Measurements from ENCODE around the gene PRKAG2. TPM values are rescaled to one million over a fixed set of nuclear protein-coding genes. Genes with fewer than 3 reads are reported as not detected.
A peak's percentile ranks its signal among the peaks of the same experiment; 100 is the strongest.

PRKAG2 gene
- total RNA-seq, 2 experiments from 2014 or later = 18.4 to 29.9 TPM

- Mint-ChIP-seq H3K9me3 (ENCODE audit: low read depth) (no peaks in the 10 kb centered on the region), H3K27ac (no peak overlapping the region), H3K36me3 (no peaks in the 10 kb centered on the region), H3K27me3 (no peaks in the 10 kb centered on the region), H3K4me1 (peaks cover 26% of the 10 kb centered on the region), H3K4me3 (no peak overlapping the region)
- ATAC-seq (no peak), DNase-seq (no peak)
- CTCF ChIA-PET = no interaction called here
Measured at GRCh38 chr7:151729521-151729921, 147.4 kb downstream of the PRKAG2 start.

GRCh38 chr7:151728746-151729145 lies 148.2 kb downstream of the PRKAG2 start:
- CTCF ChIA-PET = no interaction called here
- Mint-ChIP-seq H3K4me3 (no peak overlapping the region), H3K4me1 (peaks cover 26% of the 10 kb centered on the region), H3K36me3 (no peaks in the 10 kb centered on the region), H3K9me3 (ENCODE audit: low read depth) (no peaks in the 10 kb centered on the region), H3K27ac (no peak overlapping the region), H3K27me3 (no peaks in the 10 kb centered on the region)
- ATAC-seq (no peak), DNase-seq (no peak)

- no peaks in the 10 kb centered on the region for H3K9me3 Mint-ChIP-seq (ENCODE audit: low read depth)
- H3K4me3 Mint-ChIP-seq = no peak overlapping the region
- peaks cover 26% of the 10 kb centered on the region for H3K4me1 Mint-ChIP-seq
- H3K36me3 Mint-ChIP-seq = no peaks in the 10 kb centered on the region
- no peak overlapping the region for H3K27ac Mint-ChIP-seq
- CTCF ChIA-PET = interaction anchor here (1.2 to 1.4 kb wide), 3 partner anchors 22 to 31 kb away, joined by 3 to 6 read pairs (median 4); no protein-coding TSS in a partner anchor
- no peak for ATAC-seq
- no peaks in the 10 kb centered on the region for H3K27me3 Mint-ChIP-seq
- DNase-seq = no peak
Measured at GRCh38 chr7:151728286-151728660, 148.6 kb downstream of the PRKAG2 start.

GRCh38 chr7:151727579-151728285 lies 149.2 kb downstream of the PRKAG2 start:
- peak overlapping the region; percentile 78 for H3K27ac Mint-ChIP-seq
- no peaks in the 10 kb centered on the region for H3K9me3 Mint-ChIP-seq (ENCODE audit: low read depth)
- no peak overlapping the region for H3K4me3 Mint-ChIP-seq
- peaks cover 26% of the 10 kb centered on the region for H3K4me1 Mint-ChIP-seq
- ATAC-seq (peak; percentile 96), DNase-seq (peak; percentile 89)
- CTCF ChIA-PET = interaction anchor here (0.7 to 1.9 kb wide), 5 partner anchors 21 to 55 kb away, joined by 3 to 6 read pairs (median 4); no protein-coding TSS in a partner anchor
- H3K27me3 Mint-ChIP-seq = no peaks in the 10 kb centered on the region
- H3K36me3 Mint-ChIP-seq = no peaks in the 10 kb centered on the region

GRCh38 chr7:151726652-151727578 lies 150.0 kb downstream of the PRKAG2 start:
- peaks cover 26% of the 10 kb centered on the region for H3K4me1 Mint-ChIP-seq
- H3K27ac Mint-ChIP-seq = peak overlapping the region; percentile 78
- CTCF ChIA-PET = interaction anchor here (0.7 to 1.9 kb wide), 5 partner anchors 20 to 56 kb away, joined by 3 to 6 read pairs (median 4); no protein-coding TSS in a partner anchor
- H3K9me3 Mint-ChIP-seq (ENCODE audit: low read depth) = no peaks in the 10 kb centered on the region
- no peak overlapping the region for H3K4me3 Mint-ChIP-seq
- no peaks in the 10 kb centered on the region for H3K27me3 Mint-ChIP-seq
- H3K36me3 Mint-ChIP-seq = no peaks in the 10 kb centered on the region
- no peak for DNase-seq
- ATAC-seq = peak; percentile 2

GRCh38 chr7:151725844-151726651 lies 150.9 kb downstream of the PRKAG2 start:
- no peak for DNase-seq
- Mint-ChIP-seq H3K4me1 (peaks cover 26% of the 10 kb centered on the region), H3K9me3 (ENCODE audit: low read depth) (no peaks in the 10 kb centered on the region), H3K4me3 (no peak overlapping the region), H3K27me3 (no peaks in the 10 kb centered on the region), H3K36me3 (no peaks in the 10 kb centered on the region), H3K27ac (peak overlapping the region; percentile 10)
- CTCF ChIA-PET = interaction anchor here (1.4 to 1.9 kb wide), 2 partner anchors 34 to 56 kb away, joined by 4 read pairs; no protein-coding TSS in a partner anchor
- no peak for ATAC-seq

- H3K9me3 Mint-ChIP-seq (ENCODE audit: low read depth) = no peaks in the 10 kb centered on the region
- H3K4me1 Mint-ChIP-seq = peaks cover 26% of the 10 kb centered on the region
- H3K4me3 Mint-ChIP-seq = no peak overlapping the region
- ATAC-seq (no peak), DNase-seq (no peak)
- no peaks in the 10 kb centered on the region for H3K36me3 Mint-ChIP-seq
- H3K27me3 Mint-ChIP-seq = no peaks in the 10 kb centered on the region
- CTCF ChIA-PET = interaction anchor here (1.4 kb wide), 1 partner anchor 57 kb away, joined by 4 read pairs; no protein-coding TSS in a partner anchor
- H3K27ac Mint-ChIP-seq = no peak overlapping the region
Measured at GRCh38 chr7:151724920-151725584, 151.9 kb downstream of the PRKAG2 start.

GRCh38 chr7:151724250-151724915 lies 152.5 kb downstream of the PRKAG2 start:
- CTCF ChIA-PET = no interaction called here
- Mint-ChIP-seq H3K4me3 (no peak overlapping the region), H3K9me3 (ENCODE audit: low read depth) (no peaks in the 10 kb centered on the region)

GRCh38 chr7:151723321-151723720 lies 153.6 kb downstream of the PRKAG2 start:
- Mint-ChIP-seq H3K36me3 (no peaks in the 10 kb centered on the region), H3K27ac (no peak overlapping the region), H3K9me3 (ENCODE audit: low read depth) (no peaks in the 10 kb centered on the region), H3K27me3 (no peaks in the 10 kb centered on the region), H3K4me1 (peaks cover 22% of the 10 kb centered on the region), H3K4me3 (no peak overlapping the region)
- DNase-seq (no peak), ATAC-seq (no peak)
- CTCF ChIA-PET = no interaction called here

More at GRCh38 chr7:151724250-151724915, 152.5 kb downstream of the PRKAG2 start:
- Mint-ChIP-seq H3K27me3 (no peaks in the 10 kb centered on the region), H3K4me1 (peaks cover 26% of the 10 kb centered on the region), H3K27ac (no peak overlapping the region), H3K36me3 (no peaks in the 10 kb centered on the region)
- DNase-seq (no peak), ATAC-seq (no peak)

GRCh38 chr7:151722533-151722932 lies 154.4 kb downstream of the PRKAG2 start:
- Mint-ChIP-seq H3K9me3 (ENCODE audit: low read depth) (no peaks in the 10 kb centered on the region), H3K27me3 (no peaks in the 10 kb centered on the region), H3K27ac (no peak overlapping the region), H3K4me1 (peaks cover 14% of the 10 kb centered on the region), H3K36me3 (no peaks in the 10 kb centered on the region), H3K4me3 (no peak overlapping the region)
- DNase-seq = no peak
- ATAC-seq = no peak
- CTCF ChIA-PET = no interaction called here

- DNase-seq = no peak
- no peaks in the 10 kb centered on the region for H3K9me3 Mint-ChIP-seq (ENCODE audit: low read depth)
- H3K27ac Mint-ChIP-seq = no peak overlapping the region
- CTCF ChIA-PET = no interaction called here
- ATAC-seq = no peak
- H3K27me3 Mint-ChIP-seq = no peaks in the 10 kb centered on the region
- no peak overlapping the region for H3K4me3 Mint-ChIP-seq
- H3K4me1 Mint-ChIP-seq = peaks cover 7% of the 10 kb centered on the region
- no peaks in the 10 kb centered on the region for H3K36me3 Mint-ChIP-seq
Measured at GRCh38 chr7:151721694-151722093, 155.2 kb downstream of the PRKAG2 start.

GRCh38 chr7:151721236-151721635 lies 155.7 kb downstream of the PRKAG2 start:
- H3K4me1 Mint-ChIP-seq = peaks cover 3% of the 10 kb centered on the region
- DNase-seq (no peak), ATAC-seq (no peak)
- H3K27ac Mint-ChIP-seq = no peak overlapping the region
- H3K4me3 Mint-ChIP-seq = no peak overlapping the region
- no peaks in the 10 kb centered on the region for H3K9me3 Mint-ChIP-seq (ENCODE audit: low read depth)
- H3K27me3 Mint-ChIP-seq = no peaks in the 10 kb centered on the region
- CTCF ChIA-PET = no interaction called here
- H3K36me3 Mint-ChIP-seq = no peaks in the 10 kb centered on the region
